ENCODE results near the gene HPS6. TPM values are rescaled to one million over a fixed set of nuclear protein-coding genes. Genes with fewer than 3 reads are reported as not detected.

HPS6 gene
- total RNA-seq, 2 experiments from 2014 or later, result 27.3 to 28.2 TPM

DNA sequence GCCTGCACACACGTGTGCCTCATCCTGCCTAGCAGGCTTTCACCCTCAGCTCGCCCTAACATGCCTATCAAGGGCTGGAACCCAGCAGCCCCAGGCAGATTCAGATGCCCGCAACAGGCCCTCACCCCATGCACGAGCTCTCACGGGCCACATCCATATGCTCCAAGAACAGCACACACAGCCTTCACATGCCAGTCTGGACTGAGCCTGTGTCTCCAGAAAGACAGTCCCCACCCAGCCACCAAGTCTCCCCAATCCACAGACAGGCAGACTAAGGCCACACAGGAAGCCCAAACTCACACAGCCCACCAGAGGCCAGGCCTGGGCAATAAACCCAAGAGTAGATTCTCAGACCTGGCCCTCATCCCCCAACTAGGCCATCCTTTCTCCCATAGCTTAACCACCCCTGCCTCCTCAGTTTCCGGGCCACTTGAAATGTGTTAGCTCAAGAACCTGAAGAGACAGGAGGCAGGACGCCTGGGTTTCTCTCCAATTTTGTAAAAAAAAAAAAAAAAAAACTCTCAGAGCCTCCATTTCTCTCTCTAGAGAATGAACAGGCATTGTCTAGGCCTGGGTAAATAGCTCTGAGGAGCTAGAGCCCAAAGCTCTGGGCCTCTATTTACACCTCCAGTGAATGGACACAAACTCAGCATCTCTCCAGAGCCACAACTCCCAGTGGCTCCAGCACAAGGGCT is 48.3 kb downstream of the HPS6 start:
- CTCF ChIA-PET, result interaction anchor here (0.7 to 1.9 kb wide), 5 partner anchors 10 to 70 kb away, joined by 3 to 9 read pairs (median 4); no protein-coding TSS in a partner anchor
- POLR2A ChIA-PET, result interaction anchor here (0.6 to 1.1 kb wide), 7 partner anchors 9 to 822 kb away, joined by 3 to 5 read pairs (median 4); partner anchors contain the start of gene ARMH3

DNA sequence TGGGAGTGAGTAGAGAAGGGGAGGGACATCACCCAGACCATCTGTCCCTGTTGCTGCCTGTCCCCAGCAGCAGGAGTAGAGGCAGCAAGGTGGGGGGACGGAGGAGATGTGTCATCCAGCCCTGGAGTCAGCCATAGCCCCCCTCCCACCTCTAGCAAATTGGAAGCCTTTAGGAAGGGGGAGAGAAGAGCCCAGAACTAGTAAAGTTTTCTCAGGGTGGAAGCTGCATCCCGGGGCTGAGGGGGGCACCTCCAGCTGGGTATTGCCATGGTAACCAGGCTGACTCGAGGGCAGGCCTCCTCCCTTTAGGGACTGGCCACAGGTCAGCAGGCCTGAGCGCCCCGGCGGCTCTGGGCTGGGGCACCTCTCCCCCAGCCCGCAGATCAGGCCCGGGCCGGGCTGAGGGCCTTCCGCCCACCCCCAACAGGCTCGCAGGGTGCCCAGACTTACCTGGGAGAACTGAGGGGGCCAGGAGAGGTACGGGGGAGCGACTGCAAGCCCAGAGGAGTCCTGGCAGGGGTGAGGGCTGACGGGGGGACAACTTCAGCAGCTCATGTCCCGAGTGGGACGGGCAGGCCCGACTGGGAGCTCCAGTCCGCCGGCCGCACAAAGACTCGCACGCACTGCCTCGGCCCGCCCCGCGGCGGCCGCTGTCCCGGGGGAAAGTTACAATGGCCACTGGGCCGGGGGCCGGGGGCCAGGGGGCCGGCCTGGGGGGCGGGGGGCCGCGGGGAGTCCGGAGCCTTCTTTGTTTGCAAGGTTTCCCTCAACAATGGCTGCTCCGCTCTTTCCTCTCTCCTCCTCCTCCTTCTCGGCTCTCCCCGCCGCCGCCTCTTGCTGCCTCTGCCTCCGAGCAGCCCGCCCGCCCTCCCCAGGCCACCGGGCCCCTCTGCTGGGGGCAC is 49.1 kb downstream of the HPS6 start:
- CTCF ChIA-PET, result interaction anchor here (1.9 kb wide), 1 partner anchor 41 kb away, joined by 9 read pairs; no protein-coding TSS in a partner anchor
- POLR2A ChIA-PET, result interaction anchor here (0.8 to 1.0 kb wide), 3 partner anchors 10 to 295 kb away, joined by 3 to 4 read pairs (median 3); partner anchors contain the start of gene NOLC1

DNA sequence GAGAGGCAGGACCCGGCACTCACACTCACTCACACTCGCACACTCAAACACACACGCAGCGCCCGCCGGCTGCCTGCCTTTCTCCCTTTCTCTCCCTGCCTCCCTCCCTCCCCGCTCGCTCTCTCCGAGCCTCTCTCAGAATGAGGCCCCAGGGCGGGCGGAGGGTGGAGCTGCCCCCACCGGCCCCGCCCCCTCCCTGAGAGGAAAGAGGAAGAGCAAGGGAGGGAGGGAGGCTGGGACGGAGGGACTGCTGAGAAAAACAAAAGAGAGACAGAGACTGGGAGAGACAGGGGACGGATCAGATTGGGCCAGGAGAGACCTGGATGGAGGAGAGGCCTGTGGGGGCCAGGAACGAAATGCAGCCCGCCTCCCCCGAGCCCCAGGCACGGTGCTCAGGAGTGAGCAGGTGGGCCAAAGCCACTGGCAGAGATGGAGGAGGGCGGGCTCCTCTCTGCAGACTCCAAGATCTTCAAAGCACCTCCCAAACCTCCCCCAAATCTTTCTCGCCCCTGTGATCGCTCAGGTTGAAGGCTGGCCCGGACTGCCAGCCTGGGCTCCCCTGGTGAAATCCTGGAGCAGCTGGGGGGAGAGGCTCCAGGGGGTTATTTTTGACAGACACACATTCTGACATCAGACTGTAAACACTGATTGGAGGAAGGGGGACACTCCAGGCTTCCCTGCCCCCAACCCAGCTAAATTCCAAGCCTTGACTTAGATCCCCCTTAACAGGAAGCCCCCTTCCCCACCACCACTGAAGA is 49.9 kb downstream of the HPS6 start:
- POLR2A ChIA-PET, result interaction anchor here (1.0 kb wide), 2 partner anchors 37 to 40 kb away, joined by 4 to 5 read pairs; partner anchors contain the start of gene NOLC1
- CTCF ChIA-PET, result interaction anchor here (1.9 kb wide), 1 partner anchor 42 kb away, joined by 9 read pairs; no protein-coding TSS in a partner anchor

DNA sequence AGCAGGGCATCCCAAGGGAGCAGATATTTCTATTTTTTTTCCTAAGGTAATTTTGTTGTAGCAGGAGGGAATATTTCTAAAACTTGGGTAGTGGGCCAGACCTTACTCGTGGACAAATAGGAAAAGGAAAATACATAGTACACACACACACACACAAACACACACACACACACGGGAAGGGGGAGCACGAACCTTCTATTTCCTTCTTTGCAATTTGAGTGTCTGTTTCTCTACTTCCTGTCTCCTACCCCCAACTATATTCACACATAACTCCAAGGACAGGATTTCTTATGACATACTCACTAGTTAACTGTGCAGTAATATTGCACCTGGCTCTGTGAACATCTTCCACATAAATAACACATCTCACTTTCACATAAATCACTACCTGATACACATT is 50.6 kb downstream of the HPS6 start:
- ChIA-PET POLR2A (interaction anchor here (1.0 kb wide), 1 partner anchor 39 kb away, joined by 5 read pairs; no protein-coding TSS in a partner anchor), CTCF (no interaction called here)

GRCh38 chr10:102116656-102117055 is 51.5 kb downstream of the HPS6 start:
- ChIA-PET CTCF (no interaction called here), POLR2A (no interaction called here)

Other genes starting within 250 kb of the HPS6 start
- gene OGA, start 246.9 kb upstream of the HPS6 start, total RNA-seq, result 10 to 100 TPM; 81.5 to 83.7 TPM
- 1 to 10 TPM; 1.0 to 1.1 TPM for gene KCNIP2, start 221.5 kb upstream of the HPS6 start, total RNA-seq
- 10 to 100 TPM; 19.3 to 23.5 TPM for gene ARMH3, start 9.2 kb upstream of the HPS6 start, total RNA-seq
- 10 to 100 TPM; 66.9 to 71.4 TPM for gene LDB1, start 55.0 kb downstream of the HPS6 start, total RNA-seq
- 100 to 1,000 TPM; 103 to 108 TPM for gene PPRC1, start 67.7 kb downstream of the HPS6 start, total RNA-seq
- 100 to 1,000 TPM; 341 to 355 TPM for gene NOLC1, start 87.0 kb downstream of the HPS6 start, total RNA-seq
- gene ELOVL3, start 160.9 kb downstream of the HPS6 start, total RNA-seq, result not detected
- not detected for gene PITX3, start 176.2 kb downstream of the HPS6 start, total RNA-seq
- 10 to 100 TPM; 34.9 to 36.1 TPM for gene GBF1, start 180.2 kb downstream of the HPS6 start, total RNA-seq

Data from activated CD8-positive, alpha-beta memory T cell treated with anti-CD3 and anti-CD28 coated beads for 36 hours (primary cell).